OCI-LY3 (cell line): ENCODE measurements around the gene LRP2.

Source experiments
- H2AFZ ChIP-seq: fragments of 200-600, 300-600 bp; shearing (Covaris generic); 2 replicates; pipeline ENCODE4 v1.6.0; 2014; ENCODE audit warnings: antibody characterized with exemption, low read depth, low read length
- H3K27ac ChIP-seq: fragments of 200-600, 300-600 bp; sonication (generic); 2 replicates; pipeline ENCODE4 v1.5.1; 2014; ENCODE audit warnings: mild to moderate bottlenecking, low read length, moderate library complexity, mixed read lengths
- H3K27me3 ChIP-seq: fragments of 200-600, 300-600 bp; sonication (generic); 2 replicates; pipeline ENCODE4 v1.6.1; 2014; ENCODE audit warnings: low read depth, low read length, mixed read lengths
- H3K36me3 ChIP-seq: fragments of 200-600, 300-600 bp; sonication (generic); replicated peaks from 2 replicates; pipeline ENCODE3; 2014; ENCODE audit warnings: low read depth, low read length, mixed read lengths
- H3K4me1 ChIP-seq: fragments of 300-600, 200-600 bp; sonication (generic); 2 replicates; pipeline ENCODE4 v1.6.1; 2014; ENCODE audit warnings: low read length, mixed read lengths
- H3K4me2 ChIP-seq: fragments of 200-600, 300-600 bp; sonication (generic); 2 replicates; pipeline ENCODE4 v1.6.1; 2014; ENCODE audit warnings: low read length, mixed read lengths
- H3K4me3 ChIP-seq: fragments of 300-600, 200-600 bp; sonication (generic); 2 replicates; pipeline ENCODE4 v1.5.1; 2014; ENCODE audit warnings: antibody characterized with exemption, mild to moderate bottlenecking, low read length, moderate library complexity
- H3K79me2 ChIP-seq: fragments of 300-600, 200-600 bp; shearing (Covaris generic); 2 replicates; pipeline ENCODE4 v1.6.1; 2014; ENCODE audit warnings: mild to moderate bottlenecking, low read length, mixed read lengths
- H3K9ac ChIP-seq: fragments of 300-600, 200-600 bp; shearing (Covaris generic); 2 replicates; pipeline ENCODE4 v1.6.0; 2014; ENCODE audit warnings: mild to moderate bottlenecking, low read length, moderate library complexity
- H3K9me3 ChIP-seq: fragments of 200-600, 300-600 bp; shearing (Covaris generic); 2 replicates; pipeline ENCODE4 v1.6.1; 2014; ENCODE audit warnings: low read length, mixed read lengths; ENCODE audit not compliant: insufficient read depth
- H4K20me1 ChIP-seq: fragments of 200-600, 300-600 bp; sonication (generic); 2 replicates; pipeline ENCODE4 v1.6.1; 2016; ENCODE audit warnings: low read length, mixed read lengths; ENCODE audit not compliant: insufficient read depth
- EZH2phosphoT487 ChIP-seq: fragments of 200-600 bp; shearing (Covaris generic); IDR thresholded peaks from 2 replicates; pipeline ENCODE4 v1.6.1; 2018; ENCODE audit warnings: antibody characterized with exemption, mixed run types, low read depth
- TF ChIP-seq, protein P1 (sequence below): fragments of 200-600, 300-600 bp; sonication (generic); IDR thresholded peaks from 2 replicates; pipeline ENCODE4 v1.5.1; 2014; ENCODE audit warnings: antibody characterized with exemption, low read length, low read depth

Gene LRP2

DNA sequence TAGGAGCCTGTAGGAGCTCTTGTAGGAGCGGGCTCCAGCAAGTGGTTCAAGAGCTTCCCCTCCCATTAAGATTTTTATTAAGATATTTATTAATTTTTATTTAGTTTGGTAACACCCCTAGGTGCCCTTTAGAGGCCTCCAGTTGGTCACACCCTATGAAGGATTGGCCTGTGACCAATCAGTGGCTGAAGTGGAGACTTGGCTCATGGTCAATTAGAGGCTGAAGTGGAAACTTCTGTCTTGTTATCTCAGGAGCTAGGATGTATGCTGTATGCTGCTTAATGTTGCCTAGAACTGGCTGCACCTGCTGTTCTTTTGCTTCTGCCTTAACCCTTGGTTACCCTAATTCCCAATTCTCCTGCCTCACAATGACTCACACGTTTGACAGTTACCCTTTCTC is 244.3 kb downstream of the LRP2 start:
- Histone ChIP-seq H3K9me3 (no peaks in the 10 kb centered on the region), H3K36me3 (no peaks in the 10 kb centered on the region), H2AFZ (no peak overlapping the region), H3K4me1 (no peaks in the 10 kb centered on the region), H3K79me2 (no peaks in the 10 kb centered on the region), H3K4me3 (no peak overlapping the region), H3K9ac (no peak overlapping the region), H3K27me3 (peaks cover 8% of the 10 kb centered on the region; the same call in 1 of the 2 replicates), H3K27ac (no peak overlapping the region), H4K20me1 (no peaks in the 10 kb centered on the region), H3K4me2 (no peak overlapping the region)
- no peak for TF ChIP-seq EZH2phosphoT487
- TF ChIP-seq, protein P1, sequence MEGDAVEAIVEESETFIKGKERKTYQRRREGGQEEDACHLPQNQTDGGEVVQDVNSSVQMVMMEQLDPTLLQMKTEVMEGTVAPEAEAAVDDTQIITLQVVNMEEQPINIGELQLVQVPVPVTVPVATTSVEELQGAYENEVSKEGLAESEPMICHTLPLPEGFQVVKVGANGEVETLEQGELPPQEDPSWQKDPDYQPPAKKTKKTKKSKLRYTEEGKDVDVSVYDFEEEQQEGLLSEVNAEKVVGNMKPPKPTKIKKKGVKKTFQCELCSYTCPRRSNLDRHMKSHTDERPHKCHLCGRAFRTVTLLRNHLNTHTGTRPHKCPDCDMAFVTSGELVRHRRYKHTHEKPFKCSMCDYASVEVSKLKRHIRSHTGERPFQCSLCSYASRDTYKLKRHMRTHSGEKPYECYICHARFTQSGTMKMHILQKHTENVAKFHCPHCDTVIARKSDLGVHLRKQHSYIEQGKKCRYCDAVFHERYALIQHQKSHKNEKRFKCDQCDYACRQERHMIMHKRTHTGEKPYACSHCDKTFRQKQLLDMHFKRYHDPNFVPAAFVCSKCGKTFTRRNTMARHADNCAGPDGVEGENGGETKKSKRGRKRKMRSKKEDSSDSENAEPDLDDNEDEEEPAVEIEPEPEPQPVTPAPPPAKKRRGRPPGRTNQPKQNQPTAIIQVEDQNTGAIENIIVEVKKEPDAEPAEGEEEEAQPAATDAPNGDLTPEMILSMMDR = no peak

- Histone ChIP-seq H3K9ac (no peak overlapping the region), H3K79me2 (no peaks in the 10 kb centered on the region), H3K36me3 (no peaks in the 10 kb centered on the region), H3K4me3 (no peak overlapping the region), H3K27me3 (0 out of 2 replicates have a peak, but pooled peaks cover 8% of the 10 kb centered on the region), H2AFZ (no peak overlapping the region), H3K4me1 (no peaks in the 10 kb centered on the region), H3K27ac (no peak overlapping the region), H3K4me2 (no peak overlapping the region), H3K9me3 (no peaks in the 10 kb centered on the region), H4K20me1 (no peaks in the 10 kb centered on the region)
- TF ChIP-seq EZH2phosphoT487 = no peak
- TF ChIP-seq, protein P1 = no peak
These were observed 245.3 kb downstream of the LRP2 start for GRCh38 chr2:169116993-169117392.

DNA sequence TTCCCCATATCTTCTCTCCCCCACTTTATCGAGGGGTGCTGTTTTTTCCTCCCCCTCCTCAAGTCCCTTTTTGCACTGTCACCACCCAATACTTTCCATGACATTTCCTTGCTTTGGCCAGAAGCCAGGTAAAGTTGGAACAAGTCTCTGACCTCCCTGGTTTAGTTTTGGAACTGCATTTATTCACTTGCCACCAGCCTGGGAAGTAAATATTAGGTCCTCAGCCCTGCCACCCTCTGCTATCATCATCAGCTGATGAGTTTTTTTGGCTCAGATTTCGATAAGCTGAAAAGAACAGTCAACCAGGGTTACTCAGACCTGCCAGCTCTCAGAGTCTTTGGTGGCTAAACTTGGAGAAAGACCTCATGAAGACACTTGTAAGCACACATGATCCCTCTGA is 246.0 kb downstream of the LRP2 start:
- no peak overlapping the region for H3K27ac ChIP-seq
- no peaks in the 10 kb centered on the region for H4K20me1 ChIP-seq
- H3K4me3 ChIP-seq = no peak overlapping the region
- H2AFZ ChIP-seq = no peak overlapping the region
- H3K9me3 ChIP-seq = no peaks in the 10 kb centered on the region
- no peak overlapping the region for H3K4me2 ChIP-seq
- H3K27me3 ChIP-seq = 0 out of 2 replicates have a peak, but pooled peaks cover 8% of the 10 kb centered on the region
- no peaks in the 10 kb centered on the region for H3K4me1 ChIP-seq
- H3K36me3 ChIP-seq = no peaks in the 10 kb centered on the region
- TF ChIP-seq, protein P1 = no peak
- no peak for TF ChIP-seq EZH2phosphoT487
- no peak overlapping the region for H3K9ac ChIP-seq
- H3K79me2 ChIP-seq = no peaks in the 10 kb centered on the region

DNA sequence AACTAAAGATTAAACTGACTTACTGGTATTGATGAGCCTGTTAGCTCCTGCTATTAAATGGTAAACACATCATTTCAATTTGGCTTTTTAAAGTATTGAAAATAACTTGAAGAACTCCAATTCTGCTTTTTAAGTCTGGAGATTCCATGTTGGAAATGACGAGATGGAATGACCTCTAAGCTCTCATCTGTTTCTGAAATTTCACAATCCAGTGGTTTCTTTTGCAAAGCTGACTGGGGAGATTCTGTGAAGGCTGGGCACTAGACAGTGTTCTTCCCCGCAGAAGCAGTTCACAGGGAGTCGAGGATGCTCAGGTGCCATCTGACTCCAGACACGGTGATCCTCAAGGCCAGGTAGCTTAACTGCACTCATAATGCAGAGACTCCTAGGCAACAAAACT is 248.3 kb downstream of the LRP2 start:
- Histone ChIP-seq H3K4me2 (no peak overlapping the region), H3K9ac (no peak overlapping the region), H3K4me1 (peaks cover 10% of the 10 kb centered on the region), H3K27ac (no peak overlapping the region), H3K79me2 (no peaks in the 10 kb centered on the region), H4K20me1 (no peaks in the 10 kb centered on the region), H3K36me3 (no peaks in the 10 kb centered on the region), H2AFZ (no peak overlapping the region), H3K4me3 (no peak overlapping the region), H3K27me3 (0 out of 2 replicates have a peak, but pooled peaks cover 8% of the 10 kb centered on the region), H3K9me3 (no peaks in the 10 kb centered on the region)
- TF ChIP-seq EZH2phosphoT487 = no peak
- TF ChIP-seq, protein P1 = no peak
